H1 (cell line): Measurements from ENCODE around the gene ZNF683. TPM values are rescaled to one million over a fixed set of nuclear protein-coding genes. Genes with fewer than 3 reads are reported as not detected.

Experiments used
- CTCF ChIA-PET: fragments of 300-600 bp; sonication (Branson Sonifier 250); formaldehyde crosslinking; loops from one replicate; lab custom pipeline; 2021; ENCODE audit not compliant: partially characterized antibody; lab: Charles Lee
- POLR2A ChIA-PET: fragments of 300-600 bp; sonication (Branson Sonifier 250); formaldehyde crosslinking; loops from one replicate; lab custom pipeline; 2021; ENCODE audit warnings: inconsistent platforms; ENCODE audit not compliant: partially characterized antibody; lab: Charles Lee
- DNase-seq, 2 experiments: peaks; one replicate each; pipeline versions ENCODE4 v3.0.0 to v3.0.0-alpha.2; 2010 to 2022; ENCODE audit warnings: low spot score in 2 of 2, low read depth in 1 of 2, mixed read lengths in 1 of 2
- FAIRE-seq: peaks from 2 replicates; lab custom pipeline; 2011; peaks lifted over from hg19 to GRCh38; lab: Jason Lieb, UNC
- H2AFZ ChIP-seq: 2 replicates; pipeline ENCODE4 v1.8.1; 2012; ENCODE audit warnings: low read length, inconsistent platforms
- H2AK5ac ChIP-seq: 2 replicates; pipeline ENCODE4 v1.6.1; 2013; ENCODE audit warnings: low read depth, low read length
- H2BK120ac ChIP-seq: replicated peaks from 2 replicates; pipeline ENCODE3; 2013; ENCODE audit warnings: low read depth, low read length, inconsistent platforms
- H2BK12ac ChIP-seq: 2 replicates; pipeline ENCODE4 v1.6.1; 2013; ENCODE audit warnings: low read depth, low read length
- H2BK15ac ChIP-seq: 2 replicates; pipeline ENCODE4 v1.6.1; 2013; ENCODE audit warnings: low read length
- H2BK20ac ChIP-seq: 2 replicates; pipeline ENCODE4 v1.6.1; 2013; ENCODE audit warnings: low read length
- H2BK5ac ChIP-seq: 2 replicates; pipeline ENCODE4 v1.6.1; 2013; ENCODE audit warnings: low read depth, low read length
- H3K14ac ChIP-seq: 2 replicates; pipeline ENCODE4 v1.6.1; 2013; ENCODE audit warnings: inconsistent platforms; ENCODE audit not compliant: insufficient read length
- H3K18ac ChIP-seq: 2 replicates; pipeline ENCODE4 v1.6.1; 2013; ENCODE audit warnings: low read length; ENCODE audit errors: extremely low read depth
- H3K23ac ChIP-seq: 2 replicates; pipeline ENCODE4 v1.6.1; 2013; ENCODE audit warnings: inconsistent platforms; ENCODE audit not compliant: insufficient read length
- H3K23me2 ChIP-seq: 2 replicates; pipeline ENCODE4 v1.6.1; 2013; ENCODE audit warnings: low read depth, low read length
- H3K27ac ChIP-seq: 2 replicates; pipeline ENCODE4 v1.6.1; 2011; ENCODE audit warnings: low read depth, low read length, inconsistent platforms
- H3K27me3 ChIP-seq, 4 experiments: replicated peaks in 1 of 4; 1 replicate in 1 of 4; 2 replicates in 3 of 4; pipeline versions ENCODE4 v1.6.1 to v1.8.1; 2011 to 2013; ENCODE audit warnings: low read length in 3 of 4, mild to moderate bottlenecking in 3 of 4, inconsistent platforms in 2 of 4, mixed read lengths in 2 of 4, moderate library complexity in 1 of 4; ENCODE audit not compliant: control insufficient read depth in 3 of 4, insufficient read depth in 3 of 4; ENCODE audit errors: extremely low read depth in 1 of 4
- H3K36me3 ChIP-seq, 4 experiments: 2 replicates each; pipeline versions ENCODE4 v1.6.1 to v1.8.1; 2011 to 2013; ENCODE audit warnings: mild to moderate bottlenecking in 4 of 4, low read length in 3 of 4, moderate library complexity in 2 of 4, control low read depth in 1 of 4, inconsistent platforms in 1 of 4; ENCODE audit not compliant: insufficient read depth in 4 of 4, control insufficient read depth in 2 of 4
- H3K4ac ChIP-seq: replicated peaks from 2 replicates; pipeline ENCODE3; 2013; ENCODE audit warnings: low read length, low read depth, mixed read lengths, inconsistent platforms; ENCODE audit not compliant: insufficient read length
- H3K4me1 ChIP-seq, 4 experiments: replicated peaks in 1 of 4; 1 replicate in 1 of 4; 2 replicates in 3 of 4; pipeline versions ENCODE4 v1.6.1 to v1.8.1; 2011 to 2013; ENCODE audit warnings: low read length in 3 of 4, inconsistent platforms in 2 of 4, mixed read lengths in 1 of 4; ENCODE audit not compliant: insufficient read depth in 4 of 4, control insufficient read depth in 3 of 4
- H3K4me2 ChIP-seq, 2 experiments: 2 replicates each; pipeline versions ENCODE4 v1.6.1 to v1.8.1; 2011 to 2013; ENCODE audit warnings: low read depth in 2 of 2, low read length in 2 of 2, control low read depth in 1 of 2, inconsistent platforms in 1 of 2, mild to moderate bottlenecking in 1 of 2; ENCODE audit not compliant: insufficient read depth in 1 of 2
- H3K4me3 ChIP-seq, 4 experiments: fragments of 200-600, 300-600 bp in 1 of 4; sonication (generic), shearing (Covaris generic), sonication (Bioruptor Twin) in 1 of 4; 2 replicates each; pipeline versions ENCODE4 v1.5.1 to v1.8.1; 2011 to 2016; ENCODE audit warnings: low read length in 4 of 4, low read depth in 3 of 4, control low read depth in 2 of 4, inconsistent platforms in 2 of 4, mild to moderate bottlenecking in 2 of 4, mixed read lengths in 1 of 4, moderate library complexity in 1 of 4; ENCODE audit not compliant: insufficient read depth in 2 of 4; ENCODE audit errors: extremely low read depth in 1 of 4
- H3K56ac ChIP-seq: replicated peaks from 2 replicates; pipeline ENCODE3; 2013; ENCODE audit warnings: low read depth, mild to moderate bottlenecking, mixed read lengths, low read length, inconsistent platforms; ENCODE audit not compliant: insufficient read length
- H3K79me1 ChIP-seq: 2 replicates; pipeline ENCODE4 v1.6.1; 2013; ENCODE audit warnings: low read depth, low read length, control low read depth
- H3K79me2 ChIP-seq, 2 experiments: 2 replicates each; pipeline versions ENCODE4 v1.6.1 to v1.8.1; 2012 to 2013; ENCODE audit warnings: low read length in 2 of 2, mild to moderate bottlenecking in 2 of 2, inconsistent platforms in 1 of 2; ENCODE audit not compliant: insufficient read depth in 2 of 2, control insufficient read depth in 1 of 2
- H3K9ac ChIP-seq, 4 experiments: replicated peaks in 1 of 4; 1 replicate in 1 of 4; 2 replicates in 3 of 4; pipeline versions ENCODE4 v1.6.1 to v1.8.1; 2011 to 2013; ENCODE audit warnings: low read depth in 3 of 4, low read length in 3 of 4, control low read depth in 2 of 4, mild to moderate bottlenecking in 2 of 4, moderate library complexity in 2 of 4, inconsistent platforms in 1 of 4; ENCODE audit errors: extremely low read depth in 1 of 4
- H3K9me3 ChIP-seq, 2 experiments: 2 replicates each; pipeline versions ENCODE4 v1.6.1 to v1.8.1; 2012 to 2013; ENCODE audit warnings: mild to moderate bottlenecking in 2 of 2, moderate library complexity in 2 of 2, control low read depth in 1 of 2, inconsistent platforms in 1 of 2, low read depth in 1 of 2, low read length in 1 of 2, mixed read lengths in 1 of 2; ENCODE audit not compliant: insufficient read depth in 2 of 2
- H4K20me1 ChIP-seq, 2 experiments: replicated peaks in 1 of 2; 2 replicates each; pipeline versions ENCODE3 to v1.8.1; 2011 to 2013; ENCODE audit warnings: inconsistent platforms in 2 of 2, low read length in 2 of 2, mild to moderate bottlenecking in 1 of 2; ENCODE audit not compliant: insufficient read depth in 2 of 2, control insufficient read depth in 1 of 2
- H4K5ac ChIP-seq: 2 replicates; pipeline ENCODE4 v1.6.1; 2013; ENCODE audit warnings: low read length, low read depth, mixed read lengths, inconsistent platforms; ENCODE audit not compliant: insufficient read length
- H4K8ac ChIP-seq: 2 replicates; pipeline ENCODE4 v1.8.0; 2013; ENCODE audit warnings: mild to moderate bottlenecking, moderate library complexity, low read length, inconsistent platforms; ENCODE audit not compliant: insufficient read depth; ENCODE audit errors: extremely low read depth
- H4K91ac ChIP-seq: replicated peaks from 2 replicates; pipeline ENCODE3; 2013; ENCODE audit warnings: low read length, mixed read lengths, inconsistent platforms; ENCODE audit not compliant: insufficient read length
- JUND ChIP-seq: IDR thresholded peaks from 2 replicates; pipeline ENCODE4 v1.6.1; 2011; ENCODE audit warnings: mild to moderate bottlenecking, improper control_type of control experiment, low read length
- WGBS, 2 experiments: shearing (Covaris generic) in 1 of 2; methylation state at CpG; one replicate each; pipeline versions ENCODE4 v1.1.6 to v1.1.7; 2013 to 2015; ENCODE audit warnings: low lambda C conversion rate in 2 of 2, mixed read lengths in 2 of 2, inconsistent platforms in 1 of 2, low coverage in 1 of 2, missing lambda C conversion rate in 1 of 2; ENCODE audit not compliant: insufficient replicate concordance in 2 of 2, insufficient coverage in 1 of 2, insufficient read length in 1 of 2; ENCODE audit errors: extremely low coverage in 1 of 2, missing lambda C conversion rate in 1 of 2; 5-methylcytosine and 5-hydroxymethylcytosine counted together
- polyA plus RNA-seq, 7 experiments: library from polyadenylated mRNA; depleted of rRNA in 3 of 7; stranded (reverse) in 5 of 7; unstranded in 2 of 7; fragments of >200 nt in 5 of 7; fragments of 200-250 nt in 2 of 7; gene quantifications; 1 replicate in 5 of 7; 2 replicates in 1 of 7; 4 replicates in 1 of 7; pipeline versions ENCODE4 v1.2.1 to v1.2.3, GENCODE V29; 2011 to 2013; ENCODE audit warnings: missing spikeins in 2 of 7, mixed read lengths in 2 of 7
- total RNA-seq: library from RNA; stranded (reverse); fragmentation: NEBNext Ultra II Directional; extraction: Animal tissue kit (Norgen Biotek cat#: 25700); gene quantifications from 2 replicates; pipeline ENCODE4 v1.2.1, GENCODE V29; 2021

Gene ZNF683
- total and polyA plus RNA-seq, 2 of the 8 experiments (the other 6 are each of a cell fraction or from before 2014, with no cell fraction given) = not detected

GRCh38 chr1:26354972-26355371 is 17.6 kb downstream of the ZNF683 start:
- Histone ChIP-seq H3K36me3 (no peaks in the 10 kb centered on the region), H2BK15ac (no peak overlapping the region), H3K27ac (no peak overlapping the region), H3K9me3 (no peaks in the 10 kb centered on the region), H3K4me2 (no peak overlapping the region), H3K4ac (no peak overlapping the region), H3K23ac (no peak overlapping the region), H3K79me2 (no peaks in the 10 kb centered on the region), H2BK5ac (no peak overlapping the region), H2AFZ (no peak overlapping the region), H3K23me2 (peaks cover 3% of the 10 kb centered on the region; the same call in 1 of the 2 replicates), H2BK12ac (no peak overlapping the region), H3K9ac (no peak overlapping the region), H2AK5ac (no peak overlapping the region), H3K18ac (no peak overlapping the region), H3K14ac (no peak overlapping the region), H4K5ac (no peak overlapping the region), H3K27me3 (no peaks in the 10 kb centered on the region; a peak in 2 of 7 replicates), H2BK20ac (no peak overlapping the region), H2BK120ac (no peak overlapping the region), H3K4me1 (peaks cover 14 to 38% (median 17%) of the 10 kb centered on the region in 4 experiments), H3K4me3 (no peak overlapping the region), H4K8ac (no peak overlapping the region), H3K56ac (no peak overlapping the region), H3K79me1 (peaks cover 2% of the 10 kb centered on the region; the same call in 1 of the 2 replicates), H4K91ac (no peak overlapping the region), H4K20me1 (peaks cover 0 to 1% of the 10 kb centered on the region in 2 experiments)
- ChIA-PET CTCF (interaction anchor here (1.0 to 5.2 kb wide), 9 partner anchors 9 to 70 kb away, joined by 3 to 25 read pairs (median 5); no protein-coding TSS in a partner anchor), POLR2A (interaction anchor here (1.0 to 3.3 kb wide), 7 partner anchors 9 to 117 kb away, joined by 3 to 16 read pairs (median 6); no protein-coding TSS in a partner anchor)
- no peak for TF ChIP-seq JUND
- DNase-seq (no peak), FAIRE-seq (no peak)
- WGBS, 2 experiments = 90% methylated on average over 9 of the region's 9 CpGs; no CpG with 5 or more reads in 1 of the 2 experiments
